Calu3 (cell line): Measurements from ENCODE around the gene TSPAN9. TPM values are rescaled to one million over a fixed set of nuclear protein-coding genes. Genes with fewer than 3 reads are reported as not detected.

Experiments used
- BruUV-seq: library from RNA; stranded (reverse); fragments of 400-500 nt; replicated peaks from 2 replicates; lab custom pipeline; 2021; lab: Mats Ljungman, UMichigan
- CTCF ChIA-PET: fragments of 300-600 bp; sonication (Branson Sonifier 250); formaldehyde crosslinking; loops from one replicate; lab custom pipeline; 2022; ENCODE audit warnings: antibody characterized with exemption; lab: Charles Lee
- DNase-seq: peaks from one replicate; pipeline ENCODE4 v3.0.0; 2022
- H3K27ac Mint-ChIP-seq: one replicate; pipeline ENCODE4 v1.8.0; 2022; ENCODE audit warnings: mixed read lengths; ENCODE audit not compliant: unreplicated experiment
- H3K27me3 Mint-ChIP-seq: one replicate; pipeline ENCODE4 v1.8.0; 2022; ENCODE audit warnings: mixed read lengths; ENCODE audit not compliant: unreplicated experiment
- H3K36me3 Mint-ChIP-seq: one replicate; pipeline ENCODE4 v1.8.0; 2022; ENCODE audit warnings: mild to moderate bottlenecking, moderate library complexity, mixed read lengths; ENCODE audit not compliant: insufficient read depth, unreplicated experiment
- H3K4me1 Mint-ChIP-seq: one replicate; pipeline ENCODE4 v1.8.0; 2022; ENCODE audit warnings: mild to moderate bottlenecking, low read depth, mixed read lengths; ENCODE audit not compliant: unreplicated experiment
- H3K4me3 Mint-ChIP-seq: one replicate; pipeline ENCODE4 v1.8.0; 2022; ENCODE audit warnings: mild to moderate bottlenecking, low read depth, moderate library complexity, mixed read lengths; ENCODE audit not compliant: unreplicated experiment
- H3K9me3 Mint-ChIP-seq: one replicate; pipeline ENCODE4 v1.8.0; 2022; ENCODE audit warnings: low read depth, mixed read lengths; ENCODE audit not compliant: unreplicated experiment
- CTCF ChIP-seq: fragments of 200-600 bp; IDR thresholded peaks from one replicate; pipeline ENCODE4 v1.8.0; 2022; ENCODE audit warnings: antibody characterized with exemption; ENCODE audit not compliant: unreplicated experiment
- intact Hi-C: fragments of 100-400 bp; cut with micrococcal nuclease; formaldehyde crosslinking; loops from one replicate; pipeline ENCODE4 v1.10.0; 2022; ENCODE audit not compliant: unreplicated experiment
- total RNA-seq: library from RNA; stranded (reverse); gene quantifications from 2 replicates; pipeline ENCODE4 v1.2.3, GENCODE V29; 2022

The TSPAN9 gene
- total RNA-seq, 1 experiment from 2014 or later = 6.0 TPM

GRCh38 chr12:3226264-3226663, 149.1 kb downstream of the TSPAN9 start:
- H3K4me1 Mint-ChIP-seq = no peaks in the 10 kb centered on the region
- BruUV-seq = no TSS peak
- peaks cover 59% of the 10 kb centered on the region for H3K27me3 Mint-ChIP-seq
- CTCF ChIA-PET = no interaction called here
- H3K27ac Mint-ChIP-seq = no peak overlapping the region
- DNase-seq = no peak
- TF ChIP-seq CTCF = no peak
- no peaks in the 10 kb centered on the region for H3K36me3 Mint-ChIP-seq
- no peaks in the 10 kb centered on the region for H3K9me3 Mint-ChIP-seq
- intact Hi-C loops = no loop called here
- H3K4me3 Mint-ChIP-seq = no peak overlapping the region

GRCh38 chr12:3227076-3227975, 150.1 kb downstream of the TSPAN9 start:
- CTCF ChIA-PET = no interaction called here
- no peak for DNase-seq
- intact Hi-C loops = no loop called here
- Mint-ChIP-seq H3K27me3 (peaks cover 68% of the 10 kb centered on the region), H3K36me3 (no peaks in the 10 kb centered on the region), H3K9me3 (no peaks in the 10 kb centered on the region), H3K4me3 (no peak overlapping the region), H3K27ac (no peak overlapping the region), H3K4me1 (no peaks in the 10 kb centered on the region)
- no TSS peak for BruUV-seq
- no peak for TF ChIP-seq CTCF

GRCh38 chr12:3228552-3228951, 151.4 kb downstream of the TSPAN9 start:
- DNase-seq = no peak
- H3K27ac Mint-ChIP-seq = no peak overlapping the region
- H3K4me3 Mint-ChIP-seq = no peak overlapping the region
- no peaks in the 10 kb centered on the region for H3K4me1 Mint-ChIP-seq
- intact Hi-C loops = no loop called here
- no peaks in the 10 kb centered on the region for H3K36me3 Mint-ChIP-seq
- peaks cover 75% of the 10 kb centered on the region for H3K27me3 Mint-ChIP-seq
- no peak for TF ChIP-seq CTCF
- CTCF ChIA-PET = no interaction called here
- H3K9me3 Mint-ChIP-seq = no peaks in the 10 kb centered on the region
- BruUV-seq = no TSS peak

- intact Hi-C loops = no loop called here
- no peak for DNase-seq
- BruUV-seq = no TSS peak
- no peak for TF ChIP-seq CTCF
- Mint-ChIP-seq H3K4me3 (no peak overlapping the region), H3K4me1 (no peaks in the 10 kb centered on the region), H3K27ac (no peak overlapping the region), H3K9me3 (no peaks in the 10 kb centered on the region), H3K36me3 (no peaks in the 10 kb centered on the region), H3K27me3 (peaks cover 74% of the 10 kb centered on the region)
- CTCF ChIA-PET = no interaction called here
Observed at GRCh38 chr12:3229577-3229976, 152.4 kb downstream of the TSPAN9 start.
